Activated gamma-delta T cell treated with anti-CD3 and anti-CD28 coated beads, Interleukin-2, amount 50 U/mL, for 16 hours (primary cell): Measurements from ENCODE around the gene RMI2.

Experiments
- DNase-seq: peaks from one replicate; pipeline ENCODE4 v3.0.0-alpha.2; 2020; ENCODE audit warnings: low read depth

RMI2 gene

GRCh38 chr16:11328172-11329070 lies 16.8 kb upstream of the RMI2 start:
- peak; percentile 32 for DNase-seq

GRCh38 chr16:11329071-11329491 lies 16.2 kb upstream of the RMI2 start:
- DNase-seq: no peak

GRCh38 chr16:11329891-11330290 lies 15.4 kb upstream of the RMI2 start:
- DNase-seq: no peak

- no peak for DNase-seq
Measured at GRCh38 chr16:11330526-11331237, 14.6 kb upstream of the RMI2 start.

GRCh38 chr16:11331967-11332366 lies 13.3 kb upstream of the RMI2 start:
- no peak for DNase-seq

GRCh38 chr16:11333010-11333409 lies 12.2 kb upstream of the RMI2 start:
- DNase-seq: no peak

GRCh38 chr16:11333702-11334101 lies 11.6 kb upstream of the RMI2 start:
- DNase-seq: no peak

- DNase-seq: no peak
Measured at GRCh38 chr16:11334831-11335404, 10.3 kb upstream of the RMI2 start.

- no peak for DNase-seq
Measured at GRCh38 chr16:11339075-11339474, 6.2 kb upstream of the RMI2 start.

- no peak for DNase-seq
Measured at GRCh38 chr16:11340710-11341109, 4.5 kb upstream of the RMI2 start.

GRCh38 chr16:11341371-11341770 lies 3.9 kb upstream of the RMI2 start:
- DNase-seq: no peak

GRCh38 chr16:11342021-11342855 lies 3.0 kb upstream of the RMI2 start:
- no peak for DNase-seq

GRCh38 chr16:11346700-11347319 lies 1.6 kb downstream of the RMI2 start:
- no peak for DNase-seq

GRCh38 chr16:11347831-11348230 lies 2.6 kb downstream of the RMI2 start:
- DNase-seq: no peak

GRCh38 chr16:11348737-11349598 lies 3.7 kb downstream of the RMI2 start:
- DNase-seq: no peak

GRCh38 chr16:11349599-11350276 lies 4.5 kb downstream of the RMI2 start:
- DNase-seq: no peak

GRCh38 chr16:11350519-11350918 lies 5.3 kb downstream of the RMI2 start:
- no peak for DNase-seq

- DNase-seq: no peak
Measured at GRCh38 chr16:11350921-11351335, 5.7 kb downstream of the RMI2 start.

GRCh38 chr16:11353158-11353557 lies 7.9 kb downstream of the RMI2 start:
- no peak for DNase-seq

GRCh38 chr16:11354407-11354732 lies 9.1 kb downstream of the RMI2 start:
- DNase-seq: no peak
